Activated CD4-positive, alpha-beta T cell treated with anti-CD3 and anti-CD28 coated beads for 48 hours (primary cell): ENCODE measurements around the gene SLC19A1.

Experiments
- DNase-seq: peaks from one replicate; pipeline ENCODE4 v3.0.0-alpha.2; 2020

The SLC19A1 gene

DNA sequence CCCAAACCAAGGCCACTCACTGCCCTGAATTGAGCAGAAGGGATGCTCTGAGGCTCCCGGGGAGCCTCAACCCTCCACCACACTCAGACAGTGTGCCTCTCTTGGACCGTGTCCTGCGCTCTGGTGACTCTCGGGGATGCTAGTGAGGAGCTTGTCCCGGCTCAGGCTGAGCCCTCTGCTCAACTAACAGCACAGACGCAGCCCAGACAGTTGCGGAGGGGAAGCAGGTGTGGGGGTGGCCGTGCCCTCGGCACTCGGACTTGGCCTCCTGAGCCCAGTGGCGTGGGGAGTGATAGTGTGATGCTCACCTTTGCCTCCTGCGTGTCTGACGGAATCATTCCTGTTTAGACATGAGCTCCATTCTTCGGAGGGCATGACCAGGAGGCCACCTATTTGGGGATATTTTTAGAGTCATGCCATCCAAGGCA lies 15.4 kb upstream of the SLC19A1 start:
- no peak for DNase-seq

DNA sequence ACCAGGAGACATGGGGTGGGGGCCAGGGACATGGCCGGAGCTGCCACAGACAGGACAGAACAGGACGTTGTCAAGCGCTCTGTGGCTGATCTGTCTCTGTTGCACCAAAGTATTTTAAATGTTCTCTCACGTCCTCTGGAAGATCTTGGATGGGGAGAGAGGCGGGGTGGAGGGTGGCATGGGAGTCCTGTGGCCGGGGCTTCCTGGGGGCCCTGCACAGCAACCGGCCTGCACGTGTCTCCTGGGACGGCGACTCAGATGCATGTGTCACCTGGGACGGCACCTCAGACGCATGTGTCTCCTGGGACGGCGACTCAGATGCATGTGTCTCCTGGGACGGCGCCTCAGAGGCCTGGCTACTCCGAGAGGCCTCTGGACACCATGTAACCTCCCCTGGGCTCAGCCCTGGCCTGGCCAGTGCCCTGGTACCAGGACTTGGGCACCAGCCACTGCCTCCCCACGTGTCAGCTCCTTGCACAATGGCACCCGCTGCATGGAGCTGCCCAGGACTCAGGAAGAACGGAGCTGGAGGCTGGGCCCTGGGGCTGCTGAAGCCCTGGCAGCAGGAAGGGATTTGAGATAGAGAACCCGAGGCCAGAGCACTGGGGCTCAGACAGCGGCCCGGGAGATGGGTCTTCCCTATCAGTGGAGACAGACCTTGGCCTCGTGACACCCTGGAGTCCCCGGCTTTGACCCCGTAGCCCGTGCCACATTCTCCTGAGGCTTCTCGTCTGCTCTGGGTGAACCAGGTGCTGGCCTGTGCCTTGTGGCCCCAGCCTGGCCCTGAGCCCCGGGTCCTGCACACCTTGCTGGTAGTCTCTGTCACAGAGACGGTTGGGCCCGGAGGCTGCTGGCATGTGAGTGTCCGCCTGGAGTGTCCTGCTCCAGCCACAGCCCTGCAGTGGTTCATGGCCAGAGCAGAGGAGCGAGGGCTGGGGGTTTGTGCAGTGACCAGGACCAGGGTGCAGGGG lies 14.7 kb upstream of the SLC19A1 start:
- DNase-seq: peak; percentile 42

DNA sequence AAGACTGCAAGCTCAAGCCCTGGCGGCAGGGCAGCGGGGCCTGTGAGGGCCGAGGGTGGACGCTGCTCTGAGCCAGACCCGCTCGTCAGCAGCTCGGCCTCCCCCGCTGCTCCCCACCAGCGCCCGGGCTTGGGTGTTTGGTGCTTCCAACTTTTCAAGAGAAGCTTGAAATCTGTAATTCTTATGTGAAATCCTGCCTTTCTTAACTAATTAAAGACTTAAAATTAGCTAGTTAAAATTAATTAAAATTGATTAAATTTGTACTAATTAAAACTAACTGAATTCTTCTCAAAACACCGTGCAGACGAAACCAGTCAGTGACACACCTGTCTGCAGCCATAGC lies 14.0 kb upstream of the SLC19A1 start:
- DNase-seq: no peak

DNA sequence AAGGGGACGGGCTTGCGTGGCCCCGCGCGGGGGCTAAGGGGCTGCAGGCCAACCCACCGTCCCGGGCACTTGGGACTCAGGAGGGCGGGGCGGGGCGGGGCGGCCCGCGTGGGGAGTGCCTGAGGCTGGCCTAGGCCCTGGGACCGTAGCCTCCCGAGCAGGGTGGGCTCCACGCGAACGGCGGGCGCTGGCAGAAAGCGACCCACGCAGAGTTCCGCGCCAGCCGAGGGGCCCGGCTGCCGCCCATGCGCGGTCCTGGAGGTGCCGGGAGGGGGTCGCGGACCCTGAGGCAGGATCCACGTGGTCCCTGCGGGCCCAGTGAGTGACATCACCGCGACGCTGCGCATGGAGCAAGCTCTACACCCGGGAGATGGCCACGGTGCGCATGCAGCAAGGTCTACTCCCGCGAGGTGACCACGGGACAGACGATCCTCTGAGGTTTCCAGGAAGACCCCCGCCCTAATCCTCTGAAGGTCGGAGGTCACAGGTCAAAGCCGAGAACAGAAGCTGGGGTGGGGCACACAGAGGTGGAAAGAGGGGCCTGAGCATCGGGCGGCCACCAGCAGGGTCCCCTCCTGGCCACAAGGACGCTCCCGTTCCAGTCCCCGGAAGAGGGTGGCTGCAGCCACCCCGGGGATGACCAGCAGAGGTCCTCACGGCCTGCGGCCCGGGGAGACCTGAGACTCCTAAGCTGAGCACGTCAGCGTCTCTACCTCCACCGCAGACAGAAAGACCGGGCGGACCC lies 13.5 kb upstream of the SLC19A1 start:
- DNase-seq: peak; percentile 79

DNA sequence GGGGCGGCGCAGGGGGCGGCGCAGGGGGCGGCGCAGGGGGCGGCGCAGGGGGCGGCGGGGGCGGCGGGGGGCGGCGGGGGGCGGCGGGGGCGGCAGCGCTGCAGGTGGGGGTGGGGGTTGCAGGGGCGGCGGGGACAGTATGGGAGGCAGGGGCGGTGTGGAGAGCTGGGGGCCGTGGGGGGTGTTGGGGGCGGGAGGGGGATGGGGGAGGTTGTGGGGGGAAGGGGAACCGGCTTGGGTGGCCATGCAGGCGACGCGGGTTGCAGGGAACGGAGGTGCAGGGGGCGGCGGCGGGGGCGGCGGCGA lies 13.0 kb upstream of the SLC19A1 start:
- DNase-seq: no peak

DNA sequence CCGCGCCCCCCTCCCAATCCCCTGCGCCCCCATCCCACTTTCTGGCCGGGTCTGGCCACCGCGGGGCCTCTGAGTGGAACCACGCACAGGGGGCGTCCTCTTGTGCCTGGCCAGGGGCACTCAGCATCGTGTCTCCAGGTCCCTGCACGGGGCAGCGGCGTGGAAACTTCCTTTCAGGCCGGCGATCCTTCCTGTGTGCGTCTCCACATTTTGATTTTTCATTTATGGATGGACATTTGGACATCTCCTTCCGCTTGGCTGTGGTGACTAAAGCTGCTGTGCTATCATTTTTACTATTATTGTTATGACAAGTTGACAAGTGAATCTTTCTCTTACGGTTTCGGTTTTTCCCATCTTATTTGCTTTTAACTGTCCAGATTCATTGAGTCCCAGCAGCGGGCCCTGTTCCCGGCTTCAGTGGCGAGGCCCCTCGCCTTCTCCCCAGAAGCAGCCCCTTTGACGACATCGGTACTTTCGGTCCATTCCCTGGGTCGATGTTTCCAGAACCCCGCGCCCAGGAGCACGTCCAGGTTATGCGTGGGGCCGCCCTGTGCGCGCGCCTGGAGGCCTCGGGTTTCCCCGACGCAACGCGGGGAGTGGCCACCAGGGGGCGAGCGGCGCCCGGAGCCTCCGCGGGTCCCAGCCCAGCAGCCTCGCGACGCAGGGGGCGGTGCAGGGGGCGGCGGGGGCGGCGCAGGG lies 12.4 kb upstream of the SLC19A1 start:
- peak; percentile 91 for DNase-seq

DNA sequence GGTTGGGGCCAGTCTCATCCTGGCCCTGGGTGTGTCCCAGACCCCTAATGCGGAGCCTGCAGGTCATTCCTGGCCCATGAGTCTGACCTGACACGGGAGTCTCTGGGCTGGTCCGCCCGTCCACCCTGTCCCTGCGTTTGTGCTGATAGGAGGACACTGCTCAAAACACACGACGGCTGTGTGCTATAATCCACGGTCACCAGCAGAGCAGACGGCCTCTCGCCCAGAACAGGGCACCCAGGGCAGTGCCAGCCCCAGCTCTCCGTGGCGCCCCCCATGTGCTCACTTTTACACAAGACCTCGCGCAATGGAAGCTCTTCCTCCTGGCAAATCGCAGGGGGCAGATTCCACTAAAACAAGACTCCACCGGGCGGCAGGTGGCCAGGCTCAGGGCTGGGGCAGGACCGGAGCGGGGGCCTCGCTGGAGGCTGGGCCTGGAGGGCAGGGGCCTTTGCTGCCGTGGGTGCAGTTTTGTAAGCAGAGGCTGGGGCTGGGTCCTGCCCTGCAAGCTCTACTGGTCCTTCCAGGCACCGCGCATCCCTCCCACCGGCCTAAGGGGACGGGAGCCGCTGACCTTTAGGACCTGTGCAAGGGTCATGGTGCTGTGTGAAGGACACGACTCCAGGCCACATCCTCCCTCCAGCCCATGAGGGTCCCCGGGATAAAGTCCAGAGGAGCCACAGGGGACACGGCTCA lies 10.6 kb upstream of the SLC19A1 start:
- no peak for DNase-seq

DNA sequence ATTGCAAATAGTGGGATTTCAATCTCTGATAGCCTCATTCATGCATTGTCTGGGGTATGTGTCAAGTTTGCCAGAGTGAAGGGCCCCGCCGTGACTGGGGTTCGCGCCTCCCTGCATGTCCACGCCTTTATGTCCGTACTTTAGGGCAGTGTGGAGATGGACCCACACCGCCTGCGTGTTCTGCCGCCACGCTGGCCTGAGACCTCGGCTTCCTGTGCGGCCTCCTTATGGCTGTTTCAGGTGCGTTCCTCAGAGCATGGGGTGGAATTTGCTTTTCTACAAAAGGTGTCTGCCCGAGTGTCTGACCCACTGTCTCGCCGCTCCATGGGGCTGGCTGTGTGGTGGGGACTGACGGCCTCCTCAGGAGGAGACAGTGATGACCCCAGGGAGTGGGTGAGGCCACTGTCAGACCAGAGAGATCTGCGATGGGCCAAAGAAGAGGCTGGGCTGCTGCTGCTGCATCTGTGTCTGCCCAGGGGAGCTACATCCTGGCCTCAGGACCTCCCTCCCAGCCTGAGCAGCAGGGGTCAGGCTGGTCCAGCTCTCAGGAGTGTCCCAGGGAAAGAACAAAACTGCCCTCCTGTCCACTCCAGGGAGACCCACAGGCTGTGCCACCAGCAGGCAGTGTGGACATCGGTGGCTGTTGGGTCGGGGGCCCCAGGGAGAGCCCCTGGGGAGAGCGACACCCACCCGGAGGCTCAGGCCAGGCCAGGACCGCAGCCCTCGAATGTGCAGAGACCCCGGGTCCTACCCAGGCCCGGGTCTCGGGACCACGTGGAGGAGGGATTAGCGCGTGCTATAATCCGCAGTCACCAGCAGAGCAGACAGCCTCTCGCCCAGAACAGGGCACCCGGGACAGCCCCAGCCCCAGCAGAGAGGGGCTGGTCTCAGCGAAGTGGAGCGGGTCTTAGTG lies 9.8 kb upstream of the SLC19A1 start:
- DNase-seq: no peak

DNA sequence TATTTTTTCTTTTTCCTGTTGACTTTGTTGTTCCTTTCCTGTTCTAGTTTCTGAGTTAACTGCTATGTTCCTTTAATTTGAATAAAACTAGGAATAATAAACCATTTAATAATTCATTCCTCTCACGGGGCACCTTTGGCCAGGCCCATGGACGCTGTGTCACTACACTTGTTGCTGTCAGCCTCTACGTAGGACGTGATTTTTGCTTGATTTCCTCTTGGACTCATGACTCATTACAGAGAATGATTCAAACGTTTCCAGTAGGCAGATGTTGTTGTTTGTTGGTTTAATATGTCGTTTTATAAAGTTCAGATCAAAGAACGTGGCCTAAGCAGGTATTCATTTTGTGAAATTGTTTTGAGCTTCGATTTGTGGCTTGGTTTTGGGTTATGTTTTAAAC lies 9.1 kb upstream of the SLC19A1 start:
- peak; percentile 64 for DNase-seq

DNA sequence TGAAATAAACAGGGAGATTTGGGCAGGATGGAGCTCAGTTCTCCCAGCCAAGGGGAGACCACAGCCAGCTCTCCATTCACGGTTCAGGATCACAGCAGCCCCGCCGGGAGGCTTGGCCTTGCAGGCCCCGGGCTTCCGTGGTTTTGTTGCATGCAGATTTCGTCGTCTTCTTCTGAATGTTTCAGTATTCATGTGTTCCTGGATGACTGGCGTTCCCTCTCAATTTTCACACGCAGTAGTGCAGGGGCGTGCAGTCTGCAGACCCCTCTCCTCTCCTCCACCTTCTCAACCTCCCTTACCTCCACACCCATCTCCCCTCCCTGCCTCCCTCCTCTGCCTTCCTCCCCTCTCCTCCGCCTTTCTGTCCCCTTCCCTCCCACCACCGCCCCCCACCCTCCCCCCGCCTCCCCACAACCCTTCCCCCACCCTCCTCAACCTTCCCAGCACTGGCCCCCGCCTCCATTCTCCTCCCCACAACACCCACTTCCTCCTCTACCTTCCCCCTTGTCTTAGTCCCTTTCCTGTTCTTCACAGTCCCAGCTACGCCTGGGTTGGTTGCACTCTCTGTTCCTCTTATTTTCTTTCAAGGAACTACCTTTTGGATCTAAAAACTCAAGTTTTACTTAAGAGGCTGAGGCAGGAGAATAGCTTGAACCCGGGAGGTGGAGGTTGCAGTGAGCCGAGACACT lies 8.4 kb upstream of the SLC19A1 start:
- peak; percentile 79 for DNase-seq

DNA sequence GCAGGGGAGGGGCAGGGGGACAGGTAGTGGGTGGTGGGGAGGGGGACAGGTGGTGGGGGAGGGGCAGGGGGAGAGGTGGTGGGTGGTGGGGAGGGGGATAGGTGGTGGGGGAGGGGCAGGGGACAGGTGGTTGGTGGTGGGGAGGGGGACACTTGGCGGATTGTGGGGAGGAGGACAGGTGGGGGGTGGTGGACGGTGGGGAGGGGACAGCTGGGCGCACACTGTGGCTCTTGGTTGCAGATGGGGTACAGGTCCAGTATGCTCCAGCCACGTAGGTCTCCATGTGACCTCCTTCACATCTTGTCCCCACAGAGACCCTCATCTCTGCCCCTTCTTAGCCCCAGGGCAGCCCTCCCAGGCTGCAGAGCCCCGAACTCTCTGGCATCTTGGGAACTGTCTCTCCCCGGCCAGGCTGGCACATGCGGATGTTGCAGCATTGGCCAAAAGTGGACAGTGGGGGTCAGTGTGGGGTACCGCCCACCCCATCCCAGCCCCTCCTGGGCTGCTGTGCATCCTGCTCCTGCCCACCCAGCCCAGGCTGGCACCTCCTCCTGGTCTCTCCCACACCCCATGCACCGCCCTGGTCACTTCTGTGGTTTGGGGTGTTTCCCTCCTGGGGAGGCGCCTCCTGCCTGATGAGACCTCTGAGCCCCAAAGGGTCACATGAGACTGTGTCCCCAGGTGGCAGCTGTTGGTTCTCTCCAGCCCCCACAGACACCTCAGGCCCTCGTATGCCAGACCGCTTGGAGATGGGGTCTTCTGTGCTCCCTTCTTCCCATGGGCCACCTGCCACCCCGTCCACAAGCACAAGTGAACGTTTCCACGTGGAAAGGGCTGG lies 7.6 kb upstream of the SLC19A1 start:
- no peak for DNase-seq

DNA sequence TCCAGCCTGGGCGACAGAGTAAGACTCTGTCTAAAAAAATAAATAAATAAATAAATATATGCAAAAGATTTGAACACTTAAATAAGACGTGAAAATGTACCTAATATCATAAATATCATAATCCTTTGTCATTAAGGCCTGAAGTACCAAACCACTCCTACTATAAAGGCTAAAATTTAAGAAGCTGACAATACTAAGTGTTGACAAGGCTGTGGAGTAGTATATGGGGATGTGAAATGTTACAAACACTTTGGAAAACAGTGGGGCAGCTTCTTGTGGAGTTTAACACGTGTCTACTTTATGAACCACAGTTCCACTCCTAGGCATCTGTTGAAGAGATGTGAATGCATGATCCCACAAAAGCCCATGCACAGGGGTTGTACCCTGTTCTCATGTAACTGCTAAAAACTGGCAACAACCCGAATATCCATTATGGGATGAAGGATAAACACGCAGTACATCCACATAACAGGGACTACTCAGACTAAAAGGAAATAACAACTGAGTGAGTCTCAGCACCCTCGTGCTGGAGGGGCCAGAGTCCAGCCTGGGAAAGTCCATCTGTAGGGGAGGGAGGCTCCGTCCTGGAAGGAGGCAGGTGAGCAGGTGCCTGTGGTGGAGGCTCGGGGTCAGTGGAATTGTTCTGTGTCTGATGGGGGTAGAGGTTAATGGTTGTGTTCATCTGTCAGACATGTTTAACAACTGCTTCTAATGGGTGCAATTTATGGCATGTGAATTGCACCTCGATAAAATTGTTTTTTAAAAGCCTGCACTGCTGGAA lies 6.7 kb upstream of the SLC19A1 start:
- DNase-seq: no peak

DNA sequence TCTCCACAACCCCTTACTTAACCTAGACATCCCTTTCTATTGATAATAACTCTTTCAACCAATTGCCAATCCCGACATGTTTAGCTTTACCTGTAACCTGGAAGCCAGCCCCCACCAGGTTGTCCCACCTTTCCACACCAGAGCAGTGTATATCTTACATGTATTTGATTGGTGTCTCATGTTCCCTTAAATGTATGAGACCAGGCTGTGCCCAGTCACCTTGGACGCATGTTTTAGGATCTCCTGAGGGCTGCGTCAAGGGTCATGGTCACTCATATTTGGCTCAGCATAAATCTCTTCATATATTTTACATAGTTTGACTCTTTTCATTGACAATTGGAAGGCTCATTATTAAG lies 5.3 kb upstream of the SLC19A1 start:
- DNase-seq: no peak

DNA sequence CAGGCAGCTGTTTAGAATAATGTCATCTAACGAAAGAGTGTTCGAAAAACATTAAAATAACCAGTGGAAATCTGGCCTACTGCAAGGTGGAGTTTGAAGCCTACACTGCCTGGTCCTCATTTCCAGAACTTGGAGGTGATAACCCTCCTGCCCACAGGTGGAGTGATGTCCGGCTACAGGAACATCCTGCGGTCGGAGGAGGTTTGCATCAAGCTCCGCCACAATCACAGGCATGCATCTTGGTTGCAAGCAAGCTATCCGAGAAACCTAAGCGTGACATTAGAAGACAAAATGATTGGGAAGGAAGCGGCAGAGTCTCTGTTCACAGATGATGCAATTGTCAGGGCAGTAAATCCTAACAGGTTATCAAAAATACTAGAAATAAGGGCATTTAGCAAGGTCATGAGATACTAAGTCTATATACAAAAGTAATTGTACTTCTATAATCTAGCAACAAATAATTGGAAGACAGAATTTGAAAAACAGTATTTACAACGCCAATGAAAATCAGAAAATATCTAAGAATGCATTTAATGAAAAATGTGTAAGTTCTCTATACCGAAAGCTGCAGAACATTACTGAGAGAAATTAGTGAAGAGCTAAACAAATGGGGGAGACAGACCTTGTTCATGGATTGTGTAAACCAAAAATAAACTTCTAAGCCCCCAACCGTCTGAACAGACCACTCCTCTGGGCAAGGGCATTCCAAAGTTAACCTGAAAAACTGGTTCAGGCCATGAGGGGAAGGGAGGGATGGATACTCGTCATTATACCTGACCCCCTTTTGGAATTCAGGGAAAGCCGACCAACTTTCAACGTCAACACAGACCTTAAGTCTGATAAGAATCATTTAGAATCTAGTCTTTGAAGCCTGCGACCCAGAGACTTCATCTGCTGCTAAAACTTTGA lies 4.7 kb upstream of the SLC19A1 start:
- no peak for DNase-seq

DNA sequence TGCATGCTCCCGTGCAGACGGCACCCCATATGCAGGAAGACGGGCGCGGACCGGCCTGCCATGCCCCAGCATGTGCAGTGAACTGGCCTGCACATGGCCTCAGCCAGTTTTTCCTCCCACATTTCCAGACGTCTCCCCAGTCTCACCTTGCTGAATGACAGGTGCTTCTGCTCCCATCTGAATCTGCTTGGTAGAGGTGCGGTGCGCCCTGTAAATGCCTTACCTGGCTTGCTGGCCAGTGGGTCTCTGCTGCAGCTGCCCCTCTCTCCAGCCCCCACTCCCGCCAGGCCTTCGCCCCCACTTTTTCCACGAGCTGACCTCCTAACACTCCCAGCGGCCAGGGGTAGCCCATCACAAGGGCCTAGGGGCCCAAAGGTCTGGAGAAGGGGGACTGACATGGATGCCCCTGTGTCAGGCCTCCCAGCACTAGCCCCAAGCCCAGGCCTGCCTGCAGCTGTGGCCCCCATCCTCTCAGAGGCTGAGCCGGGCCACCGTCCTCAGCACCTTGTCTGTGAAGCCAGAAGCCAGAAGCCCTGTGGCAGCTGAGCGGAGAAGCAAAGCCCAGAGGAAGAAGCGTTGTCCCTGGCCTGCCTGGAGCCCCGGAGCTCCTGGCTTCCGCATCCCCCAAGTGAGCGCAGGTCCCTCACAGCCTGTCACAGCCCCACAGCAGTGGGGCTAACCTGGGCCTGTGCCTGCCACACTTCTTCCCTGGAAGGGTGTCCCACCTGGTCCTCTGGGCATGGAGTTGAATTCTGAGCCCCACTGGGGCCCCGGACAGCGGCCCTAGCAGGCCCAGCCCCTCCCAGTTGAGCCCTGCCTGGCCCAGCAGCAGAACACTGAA lies 3.7 kb upstream of the SLC19A1 start:
- DNase-seq: peak; percentile 2

DNA sequence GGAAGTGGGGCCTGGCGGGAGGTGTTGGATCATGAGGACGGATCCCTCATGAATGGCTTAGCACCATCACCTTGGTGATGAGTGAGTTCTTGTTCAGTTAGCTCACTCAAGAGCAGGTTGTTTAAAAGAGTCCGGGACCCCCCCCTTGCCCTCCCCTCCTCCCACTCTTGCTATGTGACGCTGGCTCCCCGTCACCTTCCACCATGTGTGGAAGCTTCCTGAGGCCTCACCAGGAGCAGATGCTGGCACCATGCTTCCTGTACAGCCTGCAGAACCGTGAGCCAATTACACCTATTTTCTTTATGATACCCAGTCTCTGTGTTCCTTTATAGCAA lies 3.0 kb upstream of the SLC19A1 start:
- DNase-seq: no peak

DNA sequence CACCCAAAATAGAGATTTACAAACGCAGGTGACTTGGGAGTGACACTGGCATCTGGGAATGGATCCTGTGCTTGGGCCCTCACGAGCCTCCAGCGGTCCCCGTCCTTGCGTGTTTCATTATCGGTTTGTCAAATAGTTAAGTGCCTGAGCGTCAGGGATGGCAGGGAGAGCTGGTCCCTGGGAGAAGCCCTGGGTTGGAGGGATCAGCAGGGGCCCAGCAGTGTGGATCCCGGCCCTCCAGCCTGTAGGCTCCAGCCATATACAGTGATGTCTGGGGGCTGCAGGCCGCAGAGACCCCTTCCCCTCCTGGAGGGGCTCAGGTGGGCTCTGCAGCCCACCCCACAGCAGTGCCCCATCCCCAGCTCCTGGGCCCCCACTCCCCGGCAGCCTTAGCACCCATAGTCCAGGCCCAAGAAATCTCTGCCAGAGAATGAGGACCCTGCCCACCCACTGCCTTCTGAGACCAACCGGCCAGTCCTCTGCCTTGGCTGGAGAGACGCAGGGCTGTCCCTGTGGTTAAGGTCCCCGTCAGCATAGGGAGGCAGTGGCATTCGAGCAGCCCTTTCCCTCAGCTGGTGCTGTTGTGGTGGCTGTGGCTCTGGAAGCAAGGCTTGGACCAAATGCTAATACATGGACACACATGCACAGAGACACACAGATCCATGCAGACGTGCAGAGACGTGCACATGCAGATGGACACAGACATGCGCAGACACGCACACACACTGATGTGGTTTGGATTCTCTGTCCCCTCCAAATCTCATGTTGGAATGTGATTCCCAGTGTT lies 2.4 kb upstream of the SLC19A1 start:
- DNase-seq: peak; percentile 1
